Mucosa of descending colon (tissue), 3 donors: ENCODE data around the gene FADS2. TPM values are rescaled to one million over a fixed set of nuclear protein-coding genes. Genes with fewer than 3 reads are reported as not detected.

Experiments used
- ATAC-seq: fragments of 200-7000 bp; cut with Tn5 transposase; one replicate; pipeline ENCODE4 v1.9.1; 2020; ENCODE audit warnings: mild to moderate bottlenecking, moderate library complexity
- DNase-seq, 3 donors: peaks; one replicate each; pipeline ENCODE4 v3.0.0-alpha.2; 2020
- H3K36me3 ChIP-seq: fragments of 200-600 bp; one replicate; pipeline ENCODE4 v1.8.0; 2021; ENCODE audit warnings: low read depth, mild to moderate bottlenecking
- H3K4me1 ChIP-seq: fragments of 200-600 bp; one replicate; pipeline ENCODE4 v1.8.0; 2021; ENCODE audit warnings: low read depth, mild to moderate bottlenecking
- H3K4me3 ChIP-seq: fragments of 200-600 bp; one replicate; pipeline ENCODE4 v1.8.0; 2021; ENCODE audit warnings: mild to moderate bottlenecking
- H3K9me3 ChIP-seq: fragments of 200-600 bp; one replicate; pipeline ENCODE4 v1.8.0; 2021; ENCODE audit warnings: mild to moderate bottlenecking
- intact Hi-C, 2 donors: fragments of 100-400 bp; cut with DNase I in 1 of 2; cut with micrococcal nuclease in 1 of 2; formaldehyde crosslinking; loops; one replicate each; pipeline versions ENCODE4 v1.11.0 to v1.11.1; 2022; cut with DNase I, micrococcal nuclease
- microRNA-seq: library from miRNA; unstranded; fragments of <30 nt; microRNA quantifications from one replicate; pipeline ENCODE4, GENCODE V29; 2019
- total RNA-seq, 3 donors: library from RNA; stranded (reverse); fragmentation: NEBNext Ultra II Directional in 2 of 3; extraction: Animal tissue kit (Norgen Biotek cat#: 25700) in 2 of 3; gene quantifications; one replicate each; pipeline versions ENCODE4 v1.2.1 to v1.2.4, GENCODE V29; 2021 to 2023
- TF ChIP-seq, protein P1 (sequence below): fragments of 200-600 bp; IDR thresholded peaks from one replicate; pipeline ENCODE4 v1.8.0; 2022; ENCODE audit warnings: antibody characterized with exemption, mild to moderate bottlenecking
- donor health status: DM: no; HTN: no; CAD: no; lungs with moderate emphysema.
- donor health status: DM: no; HTN: no; CAD: no.
- donor health status: DM: no; HTN: yes; CAD: no.

FADS2 gene
- total RNA-seq, 3 donors from 2014 or later = 2.5 to 29.3 (median 8.6) TPM

DNA sequence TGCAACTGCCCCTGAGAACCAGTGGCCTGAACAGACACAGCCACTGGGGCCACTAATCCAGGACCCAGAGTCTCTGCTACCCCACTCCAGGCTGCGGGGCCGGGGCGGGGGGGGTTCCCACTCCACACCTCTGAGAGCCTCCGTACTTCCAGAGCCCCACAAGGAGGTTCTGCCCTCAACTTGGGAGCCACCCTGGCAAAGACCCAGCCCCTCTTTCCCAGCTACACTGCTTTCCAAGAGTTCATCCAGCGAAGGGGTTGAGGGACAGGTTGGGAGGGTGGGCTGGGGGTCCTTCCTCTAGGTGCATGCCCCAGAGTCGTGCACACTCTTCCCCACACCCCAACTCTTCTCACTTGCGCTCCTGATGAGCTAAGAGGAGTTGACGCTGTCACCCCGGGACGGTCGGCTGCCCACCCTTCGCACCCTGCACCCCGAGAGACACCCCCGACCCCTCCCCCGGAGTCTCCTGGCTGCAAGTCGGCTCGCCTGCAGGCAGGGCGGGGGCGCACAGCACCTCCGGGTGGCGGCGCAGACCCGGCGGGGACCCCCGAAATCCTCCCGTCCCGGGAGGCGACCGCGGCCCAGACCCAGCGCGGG lies 88.7 kb downstream of the FADS2 start:
- ATAC-seq = no peak
- TF ChIP-seq, protein P1, sequence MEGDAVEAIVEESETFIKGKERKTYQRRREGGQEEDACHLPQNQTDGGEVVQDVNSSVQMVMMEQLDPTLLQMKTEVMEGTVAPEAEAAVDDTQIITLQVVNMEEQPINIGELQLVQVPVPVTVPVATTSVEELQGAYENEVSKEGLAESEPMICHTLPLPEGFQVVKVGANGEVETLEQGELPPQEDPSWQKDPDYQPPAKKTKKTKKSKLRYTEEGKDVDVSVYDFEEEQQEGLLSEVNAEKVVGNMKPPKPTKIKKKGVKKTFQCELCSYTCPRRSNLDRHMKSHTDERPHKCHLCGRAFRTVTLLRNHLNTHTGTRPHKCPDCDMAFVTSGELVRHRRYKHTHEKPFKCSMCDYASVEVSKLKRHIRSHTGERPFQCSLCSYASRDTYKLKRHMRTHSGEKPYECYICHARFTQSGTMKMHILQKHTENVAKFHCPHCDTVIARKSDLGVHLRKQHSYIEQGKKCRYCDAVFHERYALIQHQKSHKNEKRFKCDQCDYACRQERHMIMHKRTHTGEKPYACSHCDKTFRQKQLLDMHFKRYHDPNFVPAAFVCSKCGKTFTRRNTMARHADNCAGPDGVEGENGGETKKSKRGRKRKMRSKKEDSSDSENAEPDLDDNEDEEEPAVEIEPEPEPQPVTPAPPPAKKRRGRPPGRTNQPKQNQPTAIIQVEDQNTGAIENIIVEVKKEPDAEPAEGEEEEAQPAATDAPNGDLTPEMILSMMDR = no peak
- no peaks in the 10 kb centered on the region for H3K9me3 ChIP-seq
- DNase-seq = peak in 2 of 3 donors; percentile 32 to 50
- intact Hi-C loops = no loop called here
- H3K4me1 ChIP-seq = no peaks in the 10 kb centered on the region
- no peaks in the 10 kb centered on the region for H3K36me3 ChIP-seq
- H3K4me3 ChIP-seq = peak overlapping the region; percentile 22

Small RNA genes lying within 50 kb of the gene (microRNA-seq; reads per million reads assigned to microRNA genes)
- 0.70 reads per million for gene MIR6746

Other genes with a start within 250 kb of the FADS2 start
- gene SYT7, start 247.2 kb upstream of the FADS2 start, total RNA-seq = 10 to 100 TPM in 2 of 3 donors, 1 to 10 TPM in 1; 8.2 to 19.7 (median 19.0) TPM
- gene DAGLA, start 147.9 kb upstream of the FADS2 start, total RNA-seq = 10 to 100 TPM in 2 of 3 donors, 1 to 10 TPM in 1; 7.2 to 12.0 (median 11.9) TPM
- gene MYRF, start 75.7 kb upstream of the FADS2 start, total RNA-seq = 10 to 100 TPM in 2 of 3 donors, 1 to 10 TPM in 1; 7.8 to 15.6 (median 10.2) TPM
- gene TMEM258, start 35.7 kb upstream of the FADS2 start, total RNA-seq = 100 to 1,000 TPM in 1 of 3 donors, 10 to 100 TPM in 2; 56.1 to 107 (median 74.6) TPM
- gene FEN1, start 35.4 kb upstream of the FADS2 start, total RNA-seq = 10 to 100 TPM in 1 of 3 donors, 1 to 10 TPM in 2; 7.5 to 21.8 (median 8.1) TPM
- gene FADS1, start 11.3 kb upstream of the FADS2 start, total RNA-seq = 10 to 100 TPM in 1 of 3 donors, 1 to 10 TPM in 2; 2.8 to 17.3 (median 7.3) TPM
- 10 to 100 TPM in 2 of 3 donors, 1 to 10 TPM in 1; 8.4 to 21.0 (median 11.5) TPM for gene FADS3, start 63.2 kb downstream of the FADS2 start, total RNA-seq
- 10 to 100 TPM in 2 of 3 donors, 1 to 10 TPM in 1; 2.6 to 15.0 (median 11.8) TPM for gene RAB3IL1, start 89.3 kb downstream of the FADS2 start, total RNA-seq
- gene BEST1, start 122.1 kb downstream of the FADS2 start, total RNA-seq = 1 to 10 TPM in 2 of 3 donors, under 1 TPM in 1; 0.41 to 2.8 (median 1.8) TPM
- 1,000 to 10,000 TPM; 3,081 to 6,795 (median 5,370) TPM for gene FTH1, start 139.3 kb downstream of the FADS2 start, total RNA-seq